Ramos (cell line): Measurements from ENCODE around the gene CCDC14.
"Not testable (repeated sequence)": the region's sequence is repeated elsewhere in the genome, so short reads cannot be mapped to it uniquely, and the experiment has no call there.

ENCODE experiments used
- in situ Hi-C: fragments of 300-500 bp; cut with MboI; formaldehyde crosslinking; loops from one replicate; pipeline ENCODE4 v1.14.3; 2022; ENCODE audit warnings: low sequenced_read_pairs; ENCODE audit not compliant: unreplicated experiment

Gene CCDC14

GRCh38 chr3:123909785-123910184 is 51.2 kb downstream of the CCDC14 start:
- in situ Hi-C loops = no loop called here

- in situ Hi-C loops = no loop called here
Measured at GRCh38 chr3:123907720-123908119, 53.3 kb downstream of the CCDC14 start.

- in situ Hi-C loops = no loop called here
Measured at GRCh38 chr3:123899300-123899865, 61.6 kb downstream of the CCDC14 start.

DNA sequence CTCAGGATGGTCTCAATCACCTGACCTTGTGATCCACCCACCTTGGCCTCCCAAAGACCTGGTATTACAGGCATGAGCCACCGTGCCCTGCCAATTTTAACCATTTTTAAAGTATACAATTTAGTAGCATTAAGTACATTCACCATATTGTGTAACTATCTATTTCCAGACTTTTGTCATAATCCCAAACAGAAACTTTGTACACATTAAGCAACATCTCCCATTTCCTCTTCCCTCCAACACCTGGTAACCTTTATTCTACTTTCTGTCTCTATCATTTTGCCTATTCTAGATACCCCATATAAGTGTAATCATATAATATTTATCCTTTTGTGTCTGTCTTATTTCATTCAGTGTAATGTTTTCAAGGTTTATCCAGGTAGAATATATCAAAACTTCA is 68.0 kb downstream of the CCDC14 start:
- in situ Hi-C loops = no loop called here

DNA sequence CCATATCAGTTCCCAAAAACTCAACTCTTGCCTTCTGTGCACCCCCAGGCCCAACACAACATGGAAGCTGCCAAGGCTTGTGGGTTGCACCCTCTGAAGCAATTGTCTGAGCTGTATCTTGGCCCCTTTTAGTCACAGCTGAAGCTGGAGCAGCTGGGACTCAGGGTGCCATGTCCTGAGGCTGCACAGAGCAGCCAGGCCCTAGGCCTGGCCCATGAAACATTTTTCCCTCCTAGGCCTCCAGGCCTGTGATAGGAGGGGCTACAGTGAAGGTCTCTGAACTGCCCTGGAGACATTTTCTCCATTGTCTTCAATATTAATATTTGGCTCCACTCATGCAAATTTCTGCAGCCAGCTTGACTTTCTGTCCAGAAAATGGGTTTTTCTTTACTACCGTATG is 68.8 kb downstream of the CCDC14 start:
- in situ Hi-C loops = no loop called here

GRCh38 chr3:123890991-123891390 is 70.0 kb downstream of the CCDC14 start:
- in situ Hi-C loops = not testable (repeated sequence)

DNA sequence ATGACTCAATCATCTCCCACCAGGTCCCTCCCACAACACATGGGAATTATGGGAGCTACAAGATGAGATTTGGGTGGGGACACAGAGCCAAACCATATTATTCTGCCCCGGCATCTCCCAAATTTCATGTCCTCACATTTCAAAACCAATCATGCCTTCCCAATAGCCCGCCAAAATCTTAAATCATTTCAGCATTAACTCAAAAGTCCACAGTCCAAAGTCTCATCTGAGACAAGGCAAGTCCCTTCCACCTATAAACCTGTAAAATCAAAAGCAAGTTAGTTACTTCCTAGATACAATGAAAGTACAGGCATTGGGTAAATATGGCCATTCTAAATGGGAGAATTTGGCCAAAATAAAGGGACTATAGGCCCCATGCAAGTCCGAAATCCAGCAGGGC is 70.9 kb downstream of the CCDC14 start:
- in situ Hi-C loops = not testable (repeated sequence)

DNA sequence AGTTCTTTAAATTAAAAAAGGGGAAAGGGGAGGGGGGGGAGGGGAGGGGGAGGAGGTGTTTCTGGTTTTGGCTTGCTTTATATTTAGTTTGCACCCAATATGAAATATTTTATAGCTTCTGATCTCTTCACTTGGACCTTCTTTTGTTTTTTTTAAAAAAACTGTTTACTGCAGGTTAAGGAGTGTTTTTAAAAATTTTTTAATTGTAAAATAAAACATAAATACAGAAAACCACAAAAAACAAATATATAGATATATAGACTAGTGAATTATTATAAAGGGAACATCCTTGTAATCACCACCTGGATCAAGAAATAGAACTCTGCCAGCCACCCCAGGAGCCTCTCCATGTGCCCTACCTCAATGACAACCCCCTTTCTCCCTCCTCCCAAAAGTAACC is 76.0 kb downstream of the CCDC14 start:
- in situ Hi-C loops = no loop called here

DNA sequence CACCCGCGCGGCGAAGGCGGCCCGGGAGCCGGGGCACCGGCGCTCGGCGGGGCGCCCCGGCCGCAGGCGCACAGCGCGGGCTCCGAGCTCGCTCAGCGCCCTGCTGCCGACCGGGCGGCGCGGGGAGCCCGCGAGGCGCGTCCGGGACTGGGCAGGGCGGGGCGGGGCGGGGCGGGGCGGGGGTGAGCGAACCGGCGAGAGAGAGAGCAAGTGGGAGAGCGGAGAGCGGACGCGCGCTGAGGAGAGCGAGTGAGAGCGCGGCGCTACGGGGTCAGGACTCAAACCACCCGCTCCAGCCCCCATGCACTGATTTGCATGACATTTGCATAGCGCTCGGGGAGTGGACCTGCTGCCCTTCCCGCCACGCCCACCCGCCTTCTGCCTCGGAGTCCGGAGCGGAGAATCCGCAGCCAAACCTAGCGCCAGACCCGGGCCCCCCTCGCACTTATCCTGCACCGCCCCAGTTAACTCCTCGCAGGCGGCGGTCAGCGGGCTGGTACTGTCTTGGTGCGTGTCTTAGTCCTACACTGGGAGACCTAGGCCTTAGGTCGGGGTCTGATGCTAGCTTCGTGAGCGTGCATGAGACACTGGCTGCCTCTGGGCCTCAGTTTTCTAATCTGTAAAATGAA is 76.7 kb downstream of the CCDC14 start, which contains the start of gene MYLK:
Gene MYLK (minus strand): TSS at position 130 of the 629 bp plus-strand sequence. CDS start 90,491 bp downstream, outside the sequence.
- in situ Hi-C loops = no loop called here

DNA sequence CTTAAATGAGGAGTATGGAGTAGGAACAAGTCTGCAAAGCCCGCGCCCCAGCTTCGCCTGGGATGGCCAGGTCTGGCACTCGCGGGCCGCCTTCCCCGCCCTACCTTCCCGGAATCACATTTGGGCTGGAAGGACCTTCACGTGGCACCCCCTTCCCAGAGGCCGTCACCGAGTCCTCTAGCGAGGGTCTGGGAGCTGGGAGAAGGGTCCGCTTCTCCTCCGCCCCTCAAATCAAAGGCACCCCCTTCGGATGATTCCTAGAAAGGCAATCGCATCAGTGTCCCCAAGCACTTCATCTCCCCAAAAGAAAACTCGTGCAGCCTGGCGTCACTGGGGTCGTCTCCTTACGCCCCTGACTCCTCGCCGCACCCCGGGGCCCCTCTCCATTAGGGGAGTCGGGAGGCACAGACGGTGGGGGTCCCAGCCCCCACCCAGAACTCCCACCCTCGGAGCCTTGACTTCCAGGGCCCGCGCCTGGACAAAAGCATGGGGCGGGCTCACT is 77.3 kb downstream of the CCDC14 start:
- in situ Hi-C loops = no loop called here

DNA sequence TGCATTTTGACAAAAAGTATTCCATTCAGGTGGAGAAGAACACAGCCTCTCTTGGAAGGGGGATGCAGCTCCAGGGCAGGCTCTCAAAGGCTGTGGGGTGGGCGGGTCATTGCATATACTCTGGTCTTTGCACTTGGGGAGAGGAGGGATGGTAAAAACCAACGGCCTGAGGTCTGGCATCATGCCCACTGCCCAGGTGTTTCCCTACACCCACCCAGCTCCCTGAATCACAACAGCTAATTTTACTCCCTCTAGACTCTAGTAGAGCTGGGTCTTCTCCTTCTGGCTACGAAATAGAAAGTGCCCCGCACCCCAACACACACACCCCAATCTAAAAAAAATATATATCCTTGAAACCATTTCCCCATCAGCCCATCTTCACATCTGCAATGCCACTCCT is 77.9 kb downstream of the CCDC14 start:
- in situ Hi-C loops = no loop called here

- in situ Hi-C loops = no loop called here
Measured at GRCh38 chr3:123881771-123882170, 79.3 kb downstream of the CCDC14 start.

DNA sequence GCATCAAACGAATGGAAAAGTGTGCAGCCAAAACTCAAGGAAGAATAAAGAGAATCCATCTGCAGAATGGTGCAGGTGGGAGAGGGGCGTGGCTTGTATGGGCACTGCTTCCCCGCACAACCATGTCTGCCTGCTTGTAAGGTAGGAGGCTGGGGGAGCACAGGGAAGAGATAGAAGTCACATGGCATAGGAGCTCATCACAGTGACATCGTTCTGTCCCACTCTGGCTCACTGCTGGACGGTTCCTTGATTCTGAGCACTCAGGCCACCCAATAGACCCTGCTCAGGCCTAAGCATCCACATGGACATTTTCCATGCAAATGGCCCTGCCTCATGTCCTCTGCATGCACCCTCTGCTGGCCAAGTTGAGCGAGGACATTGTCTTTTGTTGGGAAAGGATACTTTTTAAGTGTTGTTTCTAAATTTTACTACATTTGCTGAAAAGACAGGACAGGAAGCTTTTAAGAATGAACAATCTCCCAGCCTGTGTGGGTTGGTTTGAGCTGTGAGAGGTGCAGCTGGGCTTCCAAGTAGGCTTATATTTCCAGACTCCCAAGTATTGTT is 79.9 kb downstream of the CCDC14 start:
- in situ Hi-C loops = no loop called here

GRCh38 chr3:123878807-123879206 is 82.2 kb downstream of the CCDC14 start:
- in situ Hi-C loops = no loop called here

GRCh38 chr3:123877965-123878364 is 83.1 kb downstream of the CCDC14 start:
- in situ Hi-C loops = no loop called here

DNA sequence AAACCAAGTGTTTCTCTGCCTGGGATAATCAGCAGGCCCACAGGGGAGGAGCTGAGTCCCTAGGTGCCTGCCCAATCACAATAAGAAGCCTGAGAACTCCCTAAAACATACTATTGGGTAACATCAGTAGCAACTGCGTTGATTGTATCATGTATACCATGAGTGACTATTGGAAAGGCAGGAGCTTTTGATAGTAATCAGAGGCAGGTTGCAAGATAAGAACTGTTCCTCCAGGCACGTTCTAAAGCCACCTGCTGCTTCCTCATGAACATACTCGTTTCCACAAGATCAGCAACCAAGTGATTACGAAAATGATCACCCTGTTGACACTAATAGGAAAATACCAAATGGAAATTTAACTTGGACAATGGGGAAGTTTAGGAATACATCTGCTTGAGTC is 83.6 kb downstream of the CCDC14 start:
- in situ Hi-C loops = no loop called here

DNA sequence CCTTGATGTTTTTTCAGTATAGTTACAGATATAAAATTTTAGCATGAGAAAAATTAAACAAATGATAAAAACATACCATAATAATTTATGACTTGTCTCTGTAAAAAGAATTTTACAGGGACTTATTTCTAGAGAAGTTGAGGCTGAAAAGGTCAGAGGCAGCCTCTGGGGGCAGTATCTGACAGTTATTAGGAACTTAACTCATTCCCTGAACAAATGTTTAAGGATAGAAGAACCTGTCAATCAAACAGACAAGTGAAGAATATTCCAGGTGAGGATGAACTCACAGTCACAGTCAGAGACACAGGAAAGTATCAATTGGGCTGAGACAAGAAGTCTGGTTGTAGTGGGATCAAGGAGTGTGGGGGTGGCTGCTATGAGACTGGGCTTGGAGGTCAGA is 84.2 kb downstream of the CCDC14 start:
- in situ Hi-C loops = no loop called here

DNA sequence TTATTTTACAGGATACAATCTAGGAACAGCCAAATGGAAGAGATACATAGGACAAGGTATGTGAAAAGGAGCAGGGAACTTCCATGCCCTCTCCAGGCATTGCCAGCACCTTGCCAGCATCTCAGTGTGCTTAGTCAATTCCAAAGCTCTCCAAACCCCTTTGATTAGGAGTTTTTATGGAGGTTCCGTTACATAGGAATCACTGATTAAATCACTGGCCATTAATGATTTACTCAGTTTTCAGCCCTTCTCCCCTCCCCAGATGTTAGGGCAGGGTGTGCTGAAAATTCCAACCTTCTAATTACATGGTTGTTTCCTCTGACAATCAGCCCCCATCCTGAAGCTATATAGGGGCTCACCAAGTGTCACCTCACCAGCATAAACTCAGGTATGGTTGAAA is 88.4 kb downstream of the CCDC14 start:
- in situ Hi-C loops = no loop called here

DNA sequence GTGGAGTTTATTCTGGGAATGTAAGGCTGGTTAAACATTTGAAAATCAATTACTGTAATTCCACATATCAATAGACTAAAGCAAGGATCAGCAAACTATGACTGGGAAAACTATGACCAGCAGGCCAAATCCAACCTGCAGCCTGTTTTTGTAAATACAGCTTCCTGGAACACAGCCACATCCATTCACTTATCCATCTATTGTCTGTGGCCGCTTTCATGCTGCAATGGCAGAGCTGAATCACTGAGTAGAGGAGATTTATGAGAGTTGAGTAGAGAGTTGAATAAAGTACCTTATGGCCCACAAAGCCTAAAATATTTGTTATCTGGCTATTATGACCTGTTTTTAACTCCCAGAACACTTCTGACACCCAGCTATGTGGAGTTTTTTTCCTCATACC is 89.1 kb downstream of the CCDC14 start:
- in situ Hi-C loops = no loop called here

DNA sequence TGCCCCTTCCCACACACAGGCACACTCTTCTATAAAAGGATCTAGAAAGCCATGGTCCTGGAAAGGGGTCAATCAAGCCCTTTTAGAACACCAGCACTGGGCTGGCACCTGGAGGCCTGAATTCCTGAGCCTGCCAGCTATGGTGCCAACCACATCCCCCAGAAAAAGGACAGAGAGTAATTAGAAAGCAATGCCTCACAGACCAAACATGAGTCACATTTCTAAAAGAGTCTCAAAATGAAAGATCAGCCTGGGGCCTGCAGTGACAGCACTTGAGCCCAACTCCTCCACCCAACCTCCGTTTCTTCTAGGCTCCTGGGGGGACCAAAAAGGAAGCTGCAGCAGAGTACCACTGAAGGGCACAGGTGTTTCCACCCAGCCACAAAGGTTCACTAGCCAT is 91.0 kb downstream of the CCDC14 start:
- in situ Hi-C loops = no loop called here

GRCh38 chr3:123869165-123869564 is 91.9 kb downstream of the CCDC14 start:
- in situ Hi-C loops = no loop called here

DNA sequence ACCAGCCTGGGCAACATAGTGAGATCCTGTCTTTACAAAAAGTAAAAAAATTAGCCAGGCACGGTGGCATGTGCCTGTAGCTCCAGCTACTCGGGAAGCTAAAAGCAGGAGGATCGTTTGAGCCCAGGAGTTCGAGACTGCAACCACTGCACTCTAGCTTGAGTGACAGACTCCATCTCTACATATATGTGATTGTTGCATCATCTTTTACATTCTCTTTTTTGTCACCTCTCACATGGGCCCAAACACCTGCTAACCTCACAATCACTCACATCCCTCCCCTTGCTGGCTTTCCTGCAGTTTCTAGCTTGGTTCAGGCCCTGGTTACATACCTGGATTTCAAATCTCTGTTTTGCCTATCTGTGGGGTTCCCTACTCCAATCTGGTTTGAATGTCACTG is 96.3 kb downstream of the CCDC14 start:
- in situ Hi-C loops = no loop called here
